GM18520 (cell line): ENCODE data around the gene NF2.
A peak's percentile ranks its signal among the peaks of the same experiment; 100 is the strongest.
"Not testable (repeated sequence)": the region's sequence is repeated elsewhere in the genome, so short reads cannot be mapped to it uniquely, and the experiment has no call there.

Source experiments
- ATAC-seq: cut with Tn5 transposase; IDR thresholded peaks from one replicate; pipeline ENCODE4 v1.9.1; 2021; ENCODE audit not compliant: unreplicated experiment

Gene NF2

GRCh38 chr22:29603358-29604075, at the start of gene NF2:
Gene NF2 (plus strand): TSS chr22:29603633. CDS start chr22:29603999, 366 bp downstream.
- peak; percentile 97 for ATAC-seq

GRCh38 chr22:29555065-29555644, 48.3 kb upstream of the NF2 start:
- ATAC-seq, result no peak

GRCh38 chr22:29559030-29559429, 44.4 kb upstream of the NF2 start:
- no peak for ATAC-seq

GRCh38 chr22:29559853-29560252, 43.6 kb upstream of the NF2 start:
- ATAC-seq, result no peak

GRCh38 chr22:29563652-29564460, 39.6 kb upstream of the NF2 start:
- ATAC-seq, result no peak

- ATAC-seq, result not testable (repeated sequence)
Observed at GRCh38 chr22:29566513-29566912, 36.9 kb upstream of the NF2 start.

- no peak for ATAC-seq
Observed at GRCh38 chr22:29567338-29567737, 36.1 kb upstream of the NF2 start.

- ATAC-seq, result no peak
Observed at GRCh38 chr22:29569011-29569678, 34.3 kb upstream of the NF2 start.

- no peak for ATAC-seq
Observed at GRCh38 chr22:29570456-29570855, 33.0 kb upstream of the NF2 start.

- ATAC-seq, result no peak
Observed at GRCh38 chr22:29570912-29571549, 32.4 kb upstream of the NF2 start.

GRCh38 chr22:29574762-29575450, 28.5 kb upstream of the NF2 start:
- no peak for ATAC-seq

- ATAC-seq, result no peak
Observed at GRCh38 chr22:29578462-29579200, 24.8 kb upstream of the NF2 start.

GRCh38 chr22:29580200-29580810, 23.1 kb upstream of the NF2 start:
- ATAC-seq, result no peak

GRCh38 chr22:29581799-29582198, 21.6 kb upstream of the NF2 start:
- no peak for ATAC-seq

- ATAC-seq, result no peak
Observed at GRCh38 chr22:29584975-29585374, 18.5 kb upstream of the NF2 start.

GRCh38 chr22:29586193-29586705, 17.2 kb upstream of the NF2 start:
- ATAC-seq, result not testable (repeated sequence)

GRCh38 chr22:29587938-29588699, 15.3 kb upstream of the NF2 start:
- no peak for ATAC-seq

GRCh38 chr22:29593923-29594322, 9.5 kb upstream of the NF2 start:
- no peak for ATAC-seq
